HG03280 (cell line): Measurements from ENCODE around the gene FGF23.

ENCODE experiments used
- ATAC-seq: cut with Tn5 transposase; IDR thresholded peaks from one replicate; pipeline ENCODE4 v1.9.1; 2021; ENCODE audit warnings: mild to moderate bottlenecking, moderate library complexity; ENCODE audit not compliant: unreplicated experiment

Gene FGF23

GRCh38 chr12:4386801-4387200 is 7.3 kb upstream of the FGF23 start:
- ATAC-seq, result no peak

- no peak for ATAC-seq
Observed at GRCh38 chr12:4383304-4383865, 3.9 kb upstream of the FGF23 start.

GRCh38 chr12:4380332-4380731 is 820 bp upstream of the FGF23 start:
- no peak for ATAC-seq

- ATAC-seq, result no peak
Observed at GRCh38 chr12:4378772-4379171, 740 bp downstream of the FGF23 start.

GRCh38 chr12:4375449-4375848 is 4.1 kb downstream of the FGF23 start:
- ATAC-seq, result no peak

GRCh38 chr12:4372653-4373052 is 6.9 kb downstream of the FGF23 start:
- no peak for ATAC-seq

GRCh38 chr12:4370265-4370664 is 9.2 kb downstream of the FGF23 start:
- no peak for ATAC-seq

GRCh38 chr12:4369548-4369947 is 10.0 kb downstream of the FGF23 start:
- no peak for ATAC-seq

- no peak for ATAC-seq
Observed at GRCh38 chr12:4366090-4366489, 13.4 kb downstream of the FGF23 start.

GRCh38 chr12:4356041-4356327 is 23.5 kb downstream of the FGF23 start:
- ATAC-seq, result no peak

- no peak for ATAC-seq
Observed at GRCh38 chr12:4355156-4356040, 24.1 kb downstream of the FGF23 start.

GRCh38 chr12:4353785-4354208 is 25.7 kb downstream of the FGF23 start:
- no peak for ATAC-seq

GRCh38 chr12:4346931-4347330 is 32.6 kb downstream of the FGF23 start:
- no peak for ATAC-seq

GRCh38 chr12:4331842-4332241 is 47.7 kb downstream of the FGF23 start:
- ATAC-seq, result no peak

GRCh38 chr12:4331221-4331620 is 48.3 kb downstream of the FGF23 start:
- no peak for ATAC-seq

- ATAC-seq, result no peak
Observed at GRCh38 chr12:4330203-4330602, 49.3 kb downstream of the FGF23 start.

- no peak for ATAC-seq
Observed at GRCh38 chr12:4327293-4327692, 52.2 kb downstream of the FGF23 start.

GRCh38 chr12:4325966-4326365 is 53.5 kb downstream of the FGF23 start:
- ATAC-seq, result no peak

GRCh38 chr12:4324366-4324765 is 55.1 kb downstream of the FGF23 start:
- no peak for ATAC-seq

GRCh38 chr12:4323396-4323795 is 56.1 kb downstream of the FGF23 start:
- no peak for ATAC-seq

GRCh38 chr12:4322726-4323125 is 56.8 kb downstream of the FGF23 start:
- no peak for ATAC-seq

- ATAC-seq, result peak; percentile 97
Observed at GRCh38 chr12:4320853-4321701, 58.4 kb downstream of the FGF23 start, which contains the start of gene TIGAR. TSS of gene TIGAR (plus strand) at chr12:4321213. CDS start at chr12:4321272, 59 bp downstream.
